ENCODE measurements around the gene GSK3A.
A peak's percentile ranks its signal among the peaks of the same experiment; 100 is the strongest.

DNA sequence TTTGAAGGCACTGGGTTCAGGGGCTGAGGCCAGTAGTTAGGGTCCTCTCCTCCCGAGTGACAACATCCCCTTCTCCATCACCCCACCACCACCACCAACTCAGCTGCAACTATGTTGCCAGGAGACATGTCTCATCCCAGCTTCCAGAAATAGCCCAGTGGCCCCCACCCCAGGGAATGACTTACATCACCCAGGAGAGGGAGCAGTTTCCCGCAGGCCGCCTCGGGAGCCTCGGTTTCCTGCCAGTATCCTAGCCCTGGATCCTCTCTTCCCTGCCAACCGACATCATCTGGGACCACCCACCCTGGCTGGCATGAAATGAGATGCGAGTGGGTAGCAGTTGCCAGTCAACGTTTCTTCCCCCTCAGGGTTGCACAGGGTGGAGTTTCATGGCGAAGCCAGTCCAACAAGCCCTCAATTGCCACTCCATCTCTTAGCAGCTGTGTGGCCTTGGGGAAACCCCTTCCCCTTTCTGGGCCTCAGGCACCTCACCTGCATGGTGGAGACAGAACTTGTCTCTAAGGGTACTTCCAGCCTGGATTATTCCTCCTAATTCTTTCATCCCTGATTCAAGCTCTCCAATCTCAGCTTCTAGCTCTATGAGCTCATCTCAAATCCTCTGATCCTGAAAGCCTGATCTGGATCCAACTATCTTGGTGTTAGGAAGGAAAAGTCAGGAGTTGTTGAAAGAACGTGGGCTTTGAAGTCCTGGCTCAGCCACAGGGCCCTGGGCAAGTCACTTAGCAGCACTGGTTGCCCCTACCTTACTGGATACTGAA lies 3.9 kb upstream of the GSK3A start:
- TF ChIP-seq, protein P1, sequence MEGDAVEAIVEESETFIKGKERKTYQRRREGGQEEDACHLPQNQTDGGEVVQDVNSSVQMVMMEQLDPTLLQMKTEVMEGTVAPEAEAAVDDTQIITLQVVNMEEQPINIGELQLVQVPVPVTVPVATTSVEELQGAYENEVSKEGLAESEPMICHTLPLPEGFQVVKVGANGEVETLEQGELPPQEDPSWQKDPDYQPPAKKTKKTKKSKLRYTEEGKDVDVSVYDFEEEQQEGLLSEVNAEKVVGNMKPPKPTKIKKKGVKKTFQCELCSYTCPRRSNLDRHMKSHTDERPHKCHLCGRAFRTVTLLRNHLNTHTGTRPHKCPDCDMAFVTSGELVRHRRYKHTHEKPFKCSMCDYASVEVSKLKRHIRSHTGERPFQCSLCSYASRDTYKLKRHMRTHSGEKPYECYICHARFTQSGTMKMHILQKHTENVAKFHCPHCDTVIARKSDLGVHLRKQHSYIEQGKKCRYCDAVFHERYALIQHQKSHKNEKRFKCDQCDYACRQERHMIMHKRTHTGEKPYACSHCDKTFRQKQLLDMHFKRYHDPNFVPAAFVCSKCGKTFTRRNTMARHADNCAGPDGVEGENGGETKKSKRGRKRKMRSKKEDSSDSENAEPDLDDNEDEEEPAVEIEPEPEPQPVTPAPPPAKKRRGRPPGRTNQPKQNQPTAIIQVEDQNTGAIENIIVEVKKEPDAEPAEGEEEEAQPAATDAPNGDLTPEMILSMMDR (tag by site-specific recombination; IDR thresholded peaks at IDR 0.05) = peak; percentile 81
- TF ChIP-seq SP7 (tag by site-specific recombination; IDR thresholded peaks at IDR 0.05) (peak; percentile 64), ZNF211 (tag by site-specific recombination; IDR thresholded peaks at IDR 0.05; ENCODE audit: low read depth) (no peak)
- TF ChIP-seq, protein P2, sequence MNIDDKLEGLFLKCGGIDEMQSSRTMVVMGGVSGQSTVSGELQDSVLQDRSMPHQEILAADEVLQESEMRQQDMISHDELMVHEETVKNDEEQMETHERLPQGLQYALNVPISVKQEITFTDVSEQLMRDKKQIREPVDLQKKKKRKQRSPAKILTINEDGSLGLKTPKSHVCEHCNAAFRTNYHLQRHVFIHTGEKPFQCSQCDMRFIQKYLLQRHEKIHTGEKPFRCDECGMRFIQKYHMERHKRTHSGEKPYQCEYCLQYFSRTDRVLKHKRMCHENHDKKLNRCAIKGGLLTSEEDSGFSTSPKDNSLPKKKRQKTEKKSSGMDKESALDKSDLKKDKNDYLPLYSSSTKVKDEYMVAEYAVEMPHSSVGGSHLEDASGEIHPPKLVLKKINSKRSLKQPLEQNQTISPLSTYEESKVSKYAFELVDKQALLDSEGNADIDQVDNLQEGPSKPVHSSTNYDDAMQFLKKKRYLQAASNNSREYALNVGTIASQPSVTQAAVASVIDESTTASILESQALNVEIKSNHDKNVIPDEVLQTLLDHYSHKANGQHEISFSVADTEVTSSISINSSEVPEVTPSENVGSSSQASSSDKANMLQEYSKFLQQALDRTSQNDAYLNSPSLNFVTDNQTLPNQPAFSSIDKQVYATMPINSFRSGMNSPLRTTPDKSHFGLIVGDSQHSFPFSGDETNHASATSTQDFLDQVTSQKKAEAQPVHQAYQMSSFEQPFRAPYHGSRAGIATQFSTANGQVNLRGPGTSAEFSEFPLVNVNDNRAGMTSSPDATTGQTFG (tag by site-specific recombination; IDR thresholded peaks at IDR 0.05; ENCODE audit: borderline replicate concordance) = no peak; the same call in 1 of the 2 replicates
